Left colon (tissue), 2 donors: Measurements from ENCODE around the gene SUMF1. TPM values are rescaled to one million over a fixed set of nuclear protein-coding genes. Genes with fewer than 3 reads are reported as not detected.
"Not testable (repeated sequence)": the region's sequence is repeated elsewhere in the genome, so short reads cannot be mapped to it uniquely, and the experiment has no call there.

Experiments used
- ATAC-seq: fragments of 200-7000 bp; cut with Tn5 transposase; one replicate; pipeline ENCODE4 v1.9.1; 2020; ENCODE audit warnings: mild to moderate bottlenecking, moderate library complexity
- DNase-seq, 2 donors: peaks; one replicate each; pipeline ENCODE4 v3.0.0-alpha.2; 2020
- intact Hi-C, 2 donors: fragments of 100-400 bp; cut with DNase I in 1 of 2; cut with micrococcal nuclease in 1 of 2; formaldehyde crosslinking; loops; one replicate each; pipeline versions ENCODE4 v1.11.2 to v1.14.0; 2022; cut with DNase I, micrococcal nuclease
- total RNA-seq, 2 donors: library from RNA; stranded (reverse); fragmentation: NEBNext Ultra II Directional; extraction: Animal tissue kit (Norgen Biotek cat#: 25700); gene quantifications; one replicate each; pipeline ENCODE4 v1.2.1, GENCODE V29; 2021
- donor health status: DM: no; HTN: no; CAD: no.
- donor health status: DM: yes; HTN: yes; CAD: no.

The SUMF1 gene
- total RNA-seq, 2 donors from 2014 or later = 35.1 to 39.3 TPM

GRCh38 chr3:4471907-4472306, 4.8 kb upstream of the SUMF1 start:
- intact Hi-C loops = no loop called here
- ATAC-seq = no peak
- DNase-seq = no peak

DNA sequence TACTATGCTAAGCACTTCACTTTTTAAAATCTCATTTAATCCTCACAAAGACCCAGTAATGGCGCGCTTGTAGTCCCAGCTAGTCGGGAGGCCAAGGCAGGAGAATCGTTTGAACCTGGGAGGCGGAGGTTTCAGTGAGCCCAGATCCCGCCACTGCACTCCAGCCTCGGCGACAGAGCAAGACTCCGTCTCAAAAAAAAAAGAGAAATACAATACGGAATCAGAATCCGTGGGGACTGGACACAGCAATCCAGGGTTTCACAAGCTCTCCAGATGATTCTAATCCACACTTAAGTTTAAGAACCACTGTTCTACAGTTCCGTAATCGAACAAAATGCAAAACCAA, 426 bp upstream of the SUMF1 start:
- DNase-seq (peak in 1 of 2 donors; percentile 9), ATAC-seq (no peak)

DNA sequence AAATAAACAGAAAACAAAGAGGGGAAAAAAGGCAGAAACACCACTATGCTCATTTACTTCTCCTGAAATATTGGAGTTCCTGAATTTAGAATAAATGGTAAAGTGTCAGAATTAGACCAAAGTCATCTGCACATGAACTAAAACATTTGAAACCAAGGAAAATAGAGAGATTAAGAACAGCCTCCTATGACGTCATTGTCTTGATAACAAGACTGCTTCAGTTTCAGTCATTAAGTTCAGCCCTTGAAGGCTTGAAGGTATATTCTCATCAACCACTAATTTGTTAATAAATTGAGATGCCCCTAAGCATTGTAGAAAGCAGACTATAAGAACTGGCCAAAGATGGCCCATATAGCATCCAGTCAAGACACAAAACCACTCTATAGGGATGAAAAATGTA, 2.5 kb downstream of the SUMF1 start:
- ATAC-seq (no peak), DNase-seq (no peak)
- intact Hi-C loops = no loop called here

More for the DNA sequence above, 426 bp upstream of the SUMF1 start:
- intact Hi-C loops = no loop called here

DNA sequence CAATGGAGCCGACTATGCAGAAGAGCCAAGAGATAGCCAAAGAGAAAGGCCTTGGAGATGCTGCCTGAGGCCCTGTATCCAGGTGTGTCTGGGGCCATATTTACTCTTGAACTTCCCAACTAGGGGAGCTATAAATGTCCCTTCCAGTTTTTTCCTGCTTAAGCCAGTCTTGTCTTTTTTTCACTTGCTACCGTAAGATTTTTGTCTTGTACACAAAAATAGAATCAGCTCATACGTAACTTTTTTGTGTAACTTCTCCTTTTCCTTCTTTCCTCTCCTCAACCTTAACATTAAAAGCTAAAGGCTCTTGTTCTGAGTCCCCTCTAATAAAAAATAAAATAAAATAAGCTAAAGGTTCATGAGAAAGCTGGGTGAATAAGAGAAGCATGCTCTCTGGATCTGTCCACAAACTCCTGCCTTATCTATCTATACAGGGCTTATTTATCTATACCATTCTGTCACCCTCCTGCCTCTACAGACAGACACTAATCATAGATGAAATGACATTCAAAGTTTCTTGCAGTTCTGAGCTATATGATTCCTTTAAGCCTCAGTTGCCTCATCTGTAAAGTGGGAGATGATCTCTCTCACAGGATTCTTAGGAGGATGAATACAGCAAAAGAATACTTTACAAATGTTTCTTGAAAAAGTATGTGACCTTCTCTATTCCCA, 4.6 kb downstream of the SUMF1 start:
- intact Hi-C loops = no loop called here
- DNase-seq (no peak), ATAC-seq (no peak)

- DNase-seq = no peak
- intact Hi-C loops = no loop called here
- ATAC-seq = no peak
Measured at GRCh38 chr3:4461468-4462090, 5.5 kb downstream of the SUMF1 start.

GRCh38 chr3:4460334-4460733, 6.7 kb downstream of the SUMF1 start:
- no peak for ATAC-seq
- DNase-seq = no peak
- intact Hi-C loops = no loop called here

GRCh38 chr3:4458961-4459360, 8.1 kb downstream of the SUMF1 start:
- intact Hi-C loops = no loop called here
- DNase-seq (no peak), ATAC-seq (no peak)

DNA sequence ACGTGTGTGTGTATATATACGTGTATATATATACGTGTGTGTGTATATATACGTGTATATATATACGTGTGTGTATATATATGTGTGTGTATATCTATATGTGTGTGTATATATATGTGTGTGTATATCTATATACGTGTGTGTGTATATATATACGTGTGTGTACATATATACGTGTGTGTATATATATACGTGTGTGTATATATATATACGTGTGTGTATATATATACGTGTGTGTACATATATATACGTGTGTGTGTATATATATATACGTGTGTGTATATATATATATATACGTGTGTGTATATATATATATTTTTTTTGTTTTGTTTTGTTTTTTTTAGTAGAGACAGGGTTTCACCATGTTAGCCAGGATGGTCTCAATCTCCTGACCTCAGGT, 10.3 kb downstream of the SUMF1 start:
- intact Hi-C loops, ATAC-seq, DNase-seq: not testable (repeated sequence)

DNA sequence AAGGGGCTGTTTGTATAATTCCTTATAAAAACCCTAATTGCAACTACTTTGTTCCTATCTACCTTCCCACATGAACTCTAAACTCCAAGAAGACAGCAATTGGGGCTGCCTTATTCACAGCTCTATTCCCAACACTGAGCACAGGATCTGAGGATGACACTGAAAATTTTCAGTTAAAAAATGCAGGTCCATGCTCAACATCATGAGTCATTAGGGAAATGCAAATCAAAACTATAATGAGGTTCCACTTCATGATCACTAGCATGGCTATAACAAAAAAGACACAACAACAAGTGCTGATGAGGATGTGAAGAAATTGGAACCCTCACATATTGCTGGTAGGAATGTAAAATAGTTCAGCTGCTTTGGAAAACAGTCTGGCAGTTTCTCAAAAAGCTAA, 12.9 kb downstream of the SUMF1 start:
- intact Hi-C loops = no loop called here
- no peak for ATAC-seq
- DNase-seq = no peak

- no peak for DNase-seq
- intact Hi-C loops = no loop called here
- no peak for ATAC-seq
Measured at GRCh38 chr3:4449043-4449805, 17.8 kb downstream of the SUMF1 start.

DNA sequence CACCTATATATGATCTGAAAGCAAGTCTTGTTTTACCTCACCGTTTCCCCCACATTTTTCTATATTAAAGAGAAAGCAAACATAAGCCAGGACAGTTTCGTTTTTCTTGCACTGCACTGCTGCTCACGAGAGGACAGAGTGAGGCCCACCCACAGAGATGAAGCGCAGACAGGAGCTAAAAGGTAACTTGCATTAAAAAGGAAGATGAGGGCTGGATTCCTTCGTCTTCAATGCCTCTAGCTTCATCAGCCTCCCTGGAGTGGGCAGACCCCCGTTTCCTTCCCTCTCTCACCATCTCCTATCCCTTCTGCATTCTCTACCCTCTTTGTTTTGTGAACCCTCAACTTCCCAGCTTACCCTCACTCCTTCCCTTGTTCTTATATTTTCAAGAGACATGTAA, 18.9 kb downstream of the SUMF1 start:
- ATAC-seq (no peak), DNase-seq (no peak)
- intact Hi-C loops = no loop called here

DNA sequence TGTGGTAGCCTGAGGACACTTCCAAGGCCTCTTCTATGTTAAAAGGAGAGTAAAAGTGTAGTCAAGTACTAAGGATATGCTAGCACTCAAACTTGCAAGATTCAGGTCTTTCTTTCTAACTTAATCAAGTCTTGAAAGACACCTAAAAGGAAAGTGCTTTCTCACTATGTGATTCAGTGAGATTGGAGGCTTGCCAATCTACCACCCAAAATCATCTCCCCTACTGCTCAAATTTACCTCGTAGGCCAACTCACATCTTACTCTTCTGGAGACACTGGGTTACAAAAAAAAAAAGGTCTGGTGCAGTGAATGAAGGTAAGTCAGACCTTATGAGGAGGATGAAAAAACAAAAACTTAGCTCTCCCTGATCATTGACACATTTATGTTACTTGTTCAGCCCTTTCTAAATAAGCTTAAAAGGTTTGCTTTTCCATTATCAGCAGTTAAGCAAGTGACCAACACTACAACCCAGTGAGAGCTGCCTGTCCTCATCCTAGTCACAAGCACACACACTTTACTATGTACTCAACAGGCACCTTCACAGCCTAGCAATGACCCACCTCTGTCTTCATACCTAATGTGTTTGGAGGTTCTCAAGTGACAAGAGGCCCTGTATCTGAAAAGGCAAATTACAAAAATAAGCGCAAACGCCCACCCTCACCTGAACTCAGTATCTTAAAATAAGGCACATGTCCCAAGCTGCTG, 19.6 kb downstream of the SUMF1 start:
- no peak for ATAC-seq
- intact Hi-C loops = no loop called here
- no peak for DNase-seq

DNA sequence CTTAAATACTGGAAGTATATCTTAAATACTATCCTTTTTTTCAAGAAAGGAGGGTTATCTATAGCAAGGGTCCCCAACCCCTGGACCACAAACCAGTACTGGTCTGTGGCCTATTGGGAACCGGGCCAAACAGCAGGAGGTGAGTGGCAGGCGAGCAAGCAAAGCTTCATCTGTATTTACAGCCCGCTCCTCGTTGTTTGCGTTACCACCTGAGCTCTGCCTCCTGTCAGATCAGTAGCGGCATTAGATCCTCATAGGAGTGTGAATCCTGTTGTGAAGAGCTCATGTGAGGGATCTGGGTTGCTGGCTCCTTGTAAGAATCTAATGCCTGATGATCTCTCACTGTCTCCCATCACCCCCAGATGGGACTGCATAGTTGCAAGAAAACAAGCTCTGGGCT, 26.1 kb downstream of the SUMF1 start:
- intact Hi-C loops = no loop called here
- ATAC-seq (no peak), DNase-seq (no peak)

DNA sequence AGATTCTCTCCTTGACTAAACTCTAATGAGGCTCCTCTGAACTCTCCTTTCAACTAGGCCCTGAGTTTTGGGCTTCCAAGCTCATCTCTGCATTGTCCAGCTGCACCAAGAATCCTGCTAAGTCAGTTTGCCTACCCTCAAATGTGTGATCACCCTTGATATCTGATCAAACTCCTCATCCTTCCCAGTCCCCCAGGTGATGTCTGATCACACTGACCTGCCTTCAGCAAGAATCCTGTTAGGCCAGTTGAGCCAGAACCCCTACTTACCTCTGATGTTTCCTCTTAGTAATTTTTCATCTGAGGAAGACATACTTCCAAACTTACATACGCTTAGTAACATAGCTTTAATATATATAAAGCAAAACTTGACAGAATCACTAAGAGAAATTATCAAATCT, 28.8 kb downstream of the SUMF1 start:
- DNase-seq = no peak
- ATAC-seq = no peak
- intact Hi-C loops = no loop called here

GRCh38 chr3:4432259-4432658, 34.8 kb downstream of the SUMF1 start:
- intact Hi-C loops = no loop called here
- DNase-seq (no peak), ATAC-seq (no peak)

- ATAC-seq (no peak), DNase-seq (no peak)
- intact Hi-C loops = no loop called here
Measured at GRCh38 chr3:4429648-4430350, 37.3 kb downstream of the SUMF1 start.

- DNase-seq (no peak), ATAC-seq (peak; percentile 29)
- intact Hi-C loops = no loop called here
Measured at GRCh38 chr3:4426782-4427344, 40.2 kb downstream of the SUMF1 start.

DNA sequence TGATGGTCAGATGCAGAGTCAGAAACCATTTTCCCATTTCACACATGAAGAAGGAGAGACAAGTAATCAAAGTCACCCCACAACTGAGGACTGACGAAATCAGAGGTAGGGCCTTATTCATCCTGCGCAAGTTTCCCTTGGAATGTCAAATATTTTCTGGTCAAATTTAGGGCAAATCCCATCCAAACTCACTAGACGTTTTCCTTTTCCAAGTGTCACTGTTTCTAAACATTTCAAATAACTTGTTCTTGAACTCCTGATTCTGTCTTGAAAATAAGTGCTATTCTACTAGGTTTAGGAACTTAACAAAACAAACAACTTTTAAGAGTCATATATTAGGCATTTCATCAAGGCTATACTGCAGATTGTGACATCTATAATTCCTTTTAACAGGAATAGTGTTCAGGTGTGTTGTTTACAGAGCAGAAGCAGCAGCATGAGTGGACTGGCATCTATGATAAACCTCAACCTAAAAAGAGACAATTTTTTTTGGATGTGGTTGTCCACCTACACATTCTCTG, 40.7 kb downstream of the SUMF1 start:
- intact Hi-C loops = no loop called here
- ATAC-seq (no peak), DNase-seq (no peak)

- intact Hi-C loops = no loop called here
- DNase-seq (no peak), ATAC-seq (no peak)
Measured at GRCh38 chr3:4425707-4426106, 41.4 kb downstream of the SUMF1 start.
